NCI-H1436 (cell line): ENCODE results near the gene RAD51B.

Experiments used
- DNase-seq: peaks from one replicate; lab custom pipeline; 2025; lab: John Stamatoyannopoulos, UW

RAD51B gene

GRCh38 chr14:68670359-68670715, 850.8 kb downstream of the RAD51B start:
- DNase-seq, result no peak

GRCh38 chr14:68671909-68672308, 852.3 kb downstream of the RAD51B start:
- DNase-seq, result no peak

- no peak for DNase-seq
Measured at GRCh38 chr14:68672609-68673285, 853.2 kb downstream of the RAD51B start.

- no peak for DNase-seq
Measured at GRCh38 chr14:68673464-68673863, 853.9 kb downstream of the RAD51B start.

GRCh38 chr14:68674538-68675232, 855.1 kb downstream of the RAD51B start:
- no peak for DNase-seq

- DNase-seq, result no peak
Measured at GRCh38 chr14:68675233-68675577, 855.6 kb downstream of the RAD51B start.

GRCh38 chr14:68676511-68676943, 856.9 kb downstream of the RAD51B start:
- no peak for DNase-seq

- no peak for DNase-seq
Measured at GRCh38 chr14:68677476-68677875, 857.9 kb downstream of the RAD51B start.

GRCh38 chr14:68677901-68678300, 858.3 kb downstream of the RAD51B start:
- no peak for DNase-seq

GRCh38 chr14:68678471-68678870, 858.9 kb downstream of the RAD51B start:
- DNase-seq, result no peak

GRCh38 chr14:68679301-68679700, 859.7 kb downstream of the RAD51B start:
- no peak for DNase-seq

- no peak for DNase-seq
Measured at GRCh38 chr14:68679746-68680467, 860.3 kb downstream of the RAD51B start.

GRCh38 chr14:68680541-68681051, 861.0 kb downstream of the RAD51B start:
- DNase-seq, result no peak

GRCh38 chr14:68681256-68682011, 861.9 kb downstream of the RAD51B start:
- no peak for DNase-seq

- DNase-seq, result no peak
Measured at GRCh38 chr14:68682166-68683103, 862.9 kb downstream of the RAD51B start.

- DNase-seq, result no peak
Measured at GRCh38 chr14:68683326-68683725, 863.7 kb downstream of the RAD51B start.

GRCh38 chr14:68684466-68685418, 865.2 kb downstream of the RAD51B start:
- no peak for DNase-seq

- no peak for DNase-seq
Measured at GRCh38 chr14:68685419-68686204, 866.0 kb downstream of the RAD51B start.

GRCh38 chr14:68686205-68686465, 866.6 kb downstream of the RAD51B start:
- no peak for DNase-seq
